ENCODE results near the gene LHX3. TPM values are rescaled to one million over a fixed set of nuclear protein-coding genes. Genes with fewer than 3 reads are reported as not detected.

The LHX3 gene
- total and polyA plus RNA-seq, 2 of the 8 experiments (the other 6 are each of a cell fraction or from before 2014, with no cell fraction given) = 0.02 TPM; not detected in 1

GRCh38 chr9:136240941-136241340, 36.0 kb upstream of the LHX3 start:
- CTCF ChIA-PET (ENCODE audit: partially characterized antibody) = interaction anchor here (0.8 to 2.6 kb wide), 6 partner anchors 14 to 70 kb away, joined by 3 to 10 read pairs (median 4); no protein-coding TSS in a partner anchor
- H4K5ac ChIP-seq (ENCODE audit: insufficient read length, low read depth, low read length) = no peak overlapping the region
- no peak overlapping the region for H3K18ac ChIP-seq (ENCODE audit: extremely low read depth, low read length)
- H2AK5ac ChIP-seq (ENCODE audit: low read depth, low read length) = no peak overlapping the region
- no peak overlapping the region for H3K4me2 ChIP-seq (ENCODE audit: insufficient read depth in 1 of 2, low read depth in 2 of 2, low read length in 2 of 2)
- no peak overlapping the region for H2AFZ ChIP-seq (ENCODE audit: low read length)
- no peak overlapping the region for H2BK120ac ChIP-seq (replicated peaks; ENCODE audit: low read depth, low read length)
- no peak overlapping the region for H3K23ac ChIP-seq (ENCODE audit: insufficient read length)
- no peak overlapping the region for H2BK15ac ChIP-seq (ENCODE audit: low read length)
- no peak overlapping the region for H2BK12ac ChIP-seq (ENCODE audit: low read depth, low read length)
- H3K79me1 ChIP-seq (ENCODE audit: low read depth, low read length) = peaks cover 32% of the 10 kb centered on the region
- no peak overlapping the region for H4K8ac ChIP-seq (ENCODE audit: extremely low read depth, insufficient read depth, low read length)
- POLR2A ChIA-PET (ENCODE audit: partially characterized antibody) = interaction anchor here (0.6 to 0.9 kb wide), 2 partner anchors 36 to 1955 kb away, joined by 3 to 4 read pairs; no protein-coding TSS in a partner anchor
- no peak overlapping the region for H2BK5ac ChIP-seq (ENCODE audit: low read depth, low read length)
- H3K4ac ChIP-seq (replicated peaks; ENCODE audit: insufficient read length, low read depth, low read length) = no peak overlapping the region
- 93% methylated on average over 20 of the region's 20 CpGs; no CpG with 5 or more reads in 1 of the 2 experiments for WGBS, 2 experiments (ENCODE audit: extremely low coverage in 1 of 2, insufficient coverage in 1 of 2, insufficient read length in 1 of 2, insufficient replicate concordance in 2 of 2, low coverage in 1 of 2, low lambda C conversion rate in 2 of 2, missing lambda C conversion rate in 1 of 2)
- H4K20me1 ChIP-seq (replicated peaks in 1 of 2; ENCODE audit: control insufficient read depth in 1 of 2, insufficient read depth in 2 of 2, low read length in 2 of 2) = peaks cover 22 to 38% of the 10 kb centered on the region in 2 experiments
- no peak overlapping the region for H3K9ac ChIP-seq (replicated peaks in 1 of 4; ENCODE audit: extremely low read depth in 1 of 4, low read depth in 3 of 4, low read length in 3 of 4)
- H4K91ac ChIP-seq (replicated peaks; ENCODE audit: insufficient read length, low read length) = no peak overlapping the region
- no peak overlapping the region for H3K27ac ChIP-seq (ENCODE audit: low read depth, low read length)
- H3K9me3 ChIP-seq (ENCODE audit: insufficient read depth in 2 of 2, low read depth in 1 of 2, low read length in 1 of 2) = no peaks in the 10 kb centered on the region
- H3K27me3 ChIP-seq (replicated peaks in 1 of 4; ENCODE audit: control insufficient read depth in 3 of 4, extremely low read depth in 1 of 4, insufficient read depth in 3 of 4, low read length in 3 of 4) = no peaks in the 10 kb centered on the region
- no peaks in the 10 kb centered on the region; the same call in 1 of the 2 replicates for H3K23me2 ChIP-seq (ENCODE audit: low read depth, low read length)
- H3K4me1 ChIP-seq (replicated peaks in 1 of 4; ENCODE audit: control insufficient read depth in 3 of 4, insufficient read depth in 4 of 4, low read length in 3 of 4) = peaks cover 3 to 12% (median 8%) of the 10 kb centered on the region in 4 experiments; a peak in 6 of 7 replicates
- DNase-seq (ENCODE audit: low read depth in 1 of 2, low spot score in 2 of 2) = no peak
- H3K4me3 ChIP-seq (ENCODE audit: extremely low read depth in 1 of 4, insufficient read depth in 2 of 4, low read depth in 3 of 4, low read length in 4 of 4) = no peak overlapping the region
- H3K79me2 ChIP-seq (ENCODE audit: control insufficient read depth in 1 of 2, insufficient read depth in 2 of 2, low read length in 2 of 2) = peaks cover 11 to 80% of the 10 kb centered on the region in 2 experiments
- FAIRE-seq = no peak
- no peak overlapping the region for H3K56ac ChIP-seq (replicated peaks; ENCODE audit: insufficient read length, low read depth, low read length)
- peaks cover 0 to 11% (median 3%) of the 10 kb centered on the region in 4 experiments; a peak in 4 of 8 replicates for H3K36me3 ChIP-seq (ENCODE audit: control insufficient read depth in 2 of 4, insufficient read depth in 4 of 4, low read length in 3 of 4)
- no peak overlapping the region for H2BK20ac ChIP-seq (ENCODE audit: low read length)
- no peak overlapping the region for H3K14ac ChIP-seq (ENCODE audit: insufficient read length)
- TF ChIP-seq JUN (IDR thresholded peaks at IDR 0.05; ENCODE audit: low read depth, low read length) (no peak), CEBPB (IDR thresholded peaks at IDR 0.05; ENCODE audit: low read depth, low read length) (no peak), USF2 (IDR thresholded peaks at IDR 0.05; ENCODE audit: low read length) (no peak), TAF1 (IDR thresholded peaks at IDR 0.05; ENCODE audit: low read depth, low read length) (no peak), ZNF274 (IDR thresholded peaks at IDR 0.05; ENCODE audit: borderline replicate concordance, extremely low read depth, low read length) (no peak), BCL11A (IDR thresholded peaks at IDR 0.05; ENCODE audit: low read depth in 2 of 2, low read length in 2 of 2) (no peak), SUZ12 (IDR thresholded peaks at IDR 0.05; ENCODE audit: low read length) (no peak), EZH2 (IDR thresholded peaks at IDR 0.05; ENCODE audit: low read depth, low read length, severe bottlenecking) (no peak), CTBP2 (IDR thresholded peaks at IDR 0.05; ENCODE audit: borderline replicate concordance, insufficient read depth, insufficient read length, low read length) (no peak), HDAC2 (IDR thresholded peaks at IDR 0.05; ENCODE audit: borderline replicate concordance in 1 of 2, low read depth in 2 of 2, low read length in 2 of 2) (no peak), SRF (IDR thresholded peaks at IDR 0.05; ENCODE audit: low read depth, low read length) (no peak), SIX5 (IDR thresholded peaks at IDR 0.05; ENCODE audit: low read depth, low read length) (no peak), GTF2F1 (IDR thresholded peaks at IDR 0.05; ENCODE audit: borderline replicate concordance, low read depth, low read length) (no peak)

Measured in H1 (cell line).